K562 (cell line): ENCODE results near the gene TMCC1.

ENCODE experiments used
- ARHGAP35 ChIP-seq: fragments of 450-650 bp; IDR thresholded peaks from 2 replicates; pipeline ENCODE4 v1.6.1; 2018; ENCODE audit not compliant: partially characterized antibody
- CTCF ChIP-seq, 3 experiments: IDR thresholded peaks in 2 of 3; conservative IDR thresholded peaks in 1 of 3; 2 replicates each; pipeline ENCODE4 v1.5.1; 2011 to 2012; ENCODE audit warnings: low read length in 3 of 3, mild to moderate bottlenecking in 3 of 3, control low read depth in 2 of 3, improper control_type of control experiment in 1 of 3, inconsistent platforms in 1 of 3, low read depth in 1 of 3, mixed read lengths in 1 of 3, moderate library complexity in 1 of 3; ENCODE audit not compliant: insufficient read depth in 2 of 3
- DIDO1 ChIP-seq: fragments of 450-650 bp; IDR thresholded peaks from 2 replicates; pipeline ENCODE4 v1.6.1; 2016; ENCODE audit warnings: low read depth, missing biosample characterization, missing genetic modification characterization
- ETS1 ChIP-seq: conservative IDR thresholded peaks from 2 replicates; pipeline ENCODE4 v1.6.1; 2011; ENCODE audit warnings: low read depth, mild to moderate bottlenecking, low read length; ENCODE audit not compliant: control insufficient read depth
- EZH2 ChIP-seq: IDR thresholded peaks from 2 replicates; pipeline ENCODE4 v1.6.1; 2012; ENCODE audit warnings: low read depth, mild to moderate bottlenecking, inconsistent platforms, low read length, borderline replicate concordance
- FOXK2 ChIP-seq, 2 experiments: fragments of 450-650 bp; IDR thresholded peaks in 1 of 2; conservative IDR thresholded peaks in 1 of 2; 2 replicates each; pipeline ENCODE4 v1.6.1; 2016; ENCODE audit warnings: low read depth in 2 of 2, mild to moderate bottlenecking in 1 of 2
- HEY1 ChIP-seq: fragments of 250-450 bp; sonication (Bioruptor Pico); IDR thresholded peaks from 2 replicates; pipeline ENCODE4 v1.5.0; 2020; ENCODE audit warnings: mild to moderate bottlenecking, moderate library complexity, borderline replicate concordance
- IRF2 ChIP-seq: sonication (generic); formaldehyde crosslinking; IDR thresholded peaks from 2 replicates; pipeline ENCODE4 v1.8.1; 2022; ENCODE audit warnings: mild to moderate bottlenecking, missing genetic modification reagents
- POU5F1 ChIP-seq: fragments of 150-350 bp; IDR thresholded peaks from 2 replicates; pipeline ENCODE4 v1.6.1; 2014; ENCODE audit warnings: borderline replicate concordance, low read length, low read depth, mild to moderate bottlenecking; ENCODE audit not compliant: partially characterized antibody
- SMC3 ChIP-seq: conservative IDR thresholded peaks from 2 replicates; pipeline ENCODE4 v1.6.1; 2011; ENCODE audit warnings: low read depth, low read length, improper control_type of control experiment; ENCODE audit not compliant: insufficient read depth
- SNIP1 ChIP-seq: fragments of 450-650 bp; IDR thresholded peaks from 2 replicates; pipeline ENCODE4 v1.7.1; 2017; ENCODE audit warnings: low read depth, mild to moderate bottlenecking
- SP1 ChIP-seq: sonication (generic); formaldehyde crosslinking; IDR thresholded peaks from 2 replicates; pipeline ENCODE4 v1.8.1; 2022; ENCODE audit warnings: mild to moderate bottlenecking, missing genetic modification reagents
- STAT5A ChIP-seq: IDR thresholded peaks from 2 replicates; pipeline ENCODE4 v1.6.1; 2012; ENCODE audit warnings: low read length, inconsistent platforms, borderline replicate concordance
- ZBTB8A ChIP-seq: fragments of 450-650 bp; IDR thresholded peaks from 2 replicates; pipeline ENCODE4 v1.6.1; 2018; ENCODE audit warnings: mild to moderate bottlenecking, moderate library complexity; ENCODE audit not compliant: partially characterized antibody

GRCh38 chr3:129653019-129653418 is 240.5 kb downstream of the TMCC1 start:
- TF ChIP-seq SP1 (CRISPR knock-in tag) = no peak
- TF ChIP-seq ETS1 = no peak
- TF ChIP-seq FOXK2 (conservative IDR thresholded peaks at IDR 0.05 in 1 of 2, IDR thresholded peaks at IDR 0.05 in 1 of 2; ENCODE audit: low read depth in 2 of 2) = no peak
- no peak for TF ChIP-seq SNIP1
- no peak for TF ChIP-seq POU5F1
- no peak for TF ChIP-seq DIDO1 (tag)
- TF ChIP-seq CTCF (IDR thresholded peaks at IDR 0.05 in 2 of 3, conservative IDR thresholded peaks at IDR 0.05 in 1 of 3; ENCODE audit: insufficient read depth in 2 of 3, low read depth in 1 of 3, low read length in 3 of 3) = no peak
- TF ChIP-seq ARHGAP35 = no peak
- TF ChIP-seq STAT5A = no peak
- TF ChIP-seq EZH2 = no peak
- TF ChIP-seq IRF2 (CRISPR knock-in tag) = no peak
- TF ChIP-seq ZBTB8A = no peak
- no peak for TF ChIP-seq HEY1 (CRISPR knock-in tag)
- TF ChIP-seq SMC3 = no peak
